GM18858 (cell line): ENCODE data around the gene ASB12.
"Not testable (repeated sequence)": the region's sequence is repeated elsewhere in the genome, so short reads cannot be mapped to it uniquely, and the experiment has no call there.

Experiments used
- ATAC-seq: cut with Tn5 transposase; IDR thresholded peaks from one replicate; pipeline ENCODE4 v1.9.1; 2021; ENCODE audit not compliant: unreplicated experiment

ASB12 gene, protein sequence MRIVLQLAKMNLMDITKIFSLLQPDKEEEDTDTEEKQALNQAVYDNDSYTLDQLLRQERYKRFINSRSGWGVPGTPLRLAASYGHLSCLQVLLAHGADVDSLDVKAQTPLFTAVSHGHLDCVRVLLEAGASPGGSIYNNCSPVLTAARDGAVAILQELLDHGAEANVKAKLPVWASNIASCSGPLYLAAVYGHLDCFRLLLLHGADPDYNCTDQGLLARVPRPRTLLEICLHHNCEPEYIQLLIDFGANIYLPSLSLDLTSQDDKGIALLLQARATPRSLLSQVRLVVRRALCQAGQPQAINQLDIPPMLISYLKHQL

DNA sequence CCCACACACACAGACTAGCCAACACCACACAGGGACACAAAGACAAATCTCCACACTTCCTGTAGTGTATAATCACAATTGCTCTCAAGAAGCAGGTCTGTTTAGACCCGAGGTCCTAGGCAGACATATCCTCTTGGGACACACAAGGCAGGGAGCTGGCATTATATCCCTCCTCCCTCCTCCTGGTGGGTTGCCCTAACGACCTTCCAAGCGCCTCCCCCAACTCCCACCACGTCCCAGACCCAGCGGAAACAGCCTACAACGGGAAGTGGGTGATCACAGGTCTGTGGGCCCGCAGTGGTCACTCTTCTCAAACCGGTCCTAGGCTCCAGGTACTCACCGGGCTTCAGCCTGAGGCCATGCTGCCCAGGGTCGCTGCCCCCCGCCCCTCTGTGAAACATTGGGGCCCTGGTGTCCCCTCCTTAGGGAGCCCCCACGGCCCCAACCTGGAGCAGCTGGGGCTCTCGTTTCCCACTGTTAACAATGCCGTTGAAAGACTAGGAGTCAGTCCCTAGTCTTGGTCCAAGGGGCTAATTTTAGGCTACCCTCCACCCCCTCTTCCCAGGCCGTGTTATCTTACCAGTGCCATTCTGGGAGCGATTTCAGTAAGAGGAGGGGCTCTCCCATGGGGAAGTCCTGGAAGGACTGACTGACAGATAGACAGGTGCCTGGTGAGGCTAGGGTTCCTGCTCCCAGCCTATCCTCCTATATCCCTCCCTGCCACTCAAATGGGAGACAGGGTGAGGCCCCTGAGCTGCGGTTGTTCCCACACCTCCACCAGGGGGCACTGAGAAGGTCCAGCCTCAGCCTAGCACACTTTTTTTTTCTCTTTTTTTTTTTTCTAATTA lies at the start of gene ASB12:
Gene ASB12 (minus strand): TSS at position 485 of the 848 bp plus-strand sequence. CDS start 4,957 bp downstream, outside the sequence.
- ATAC-seq, result no peak

- ATAC-seq, result no peak
Observed at GRCh38 chrX:64265265-64265664, 34.9 kb upstream of the ASB12 start.

- ATAC-seq, result no peak
Observed at GRCh38 chrX:64229154-64229553, 1.3 kb downstream of the ASB12 start.

- no peak for ATAC-seq
Observed at GRCh38 chrX:64218023-64218422, 12.4 kb downstream of the ASB12 start.

GRCh38 chrX:64213989-64214388 lies 16.4 kb downstream of the ASB12 start:
- ATAC-seq, result not testable (repeated sequence)

DNA sequence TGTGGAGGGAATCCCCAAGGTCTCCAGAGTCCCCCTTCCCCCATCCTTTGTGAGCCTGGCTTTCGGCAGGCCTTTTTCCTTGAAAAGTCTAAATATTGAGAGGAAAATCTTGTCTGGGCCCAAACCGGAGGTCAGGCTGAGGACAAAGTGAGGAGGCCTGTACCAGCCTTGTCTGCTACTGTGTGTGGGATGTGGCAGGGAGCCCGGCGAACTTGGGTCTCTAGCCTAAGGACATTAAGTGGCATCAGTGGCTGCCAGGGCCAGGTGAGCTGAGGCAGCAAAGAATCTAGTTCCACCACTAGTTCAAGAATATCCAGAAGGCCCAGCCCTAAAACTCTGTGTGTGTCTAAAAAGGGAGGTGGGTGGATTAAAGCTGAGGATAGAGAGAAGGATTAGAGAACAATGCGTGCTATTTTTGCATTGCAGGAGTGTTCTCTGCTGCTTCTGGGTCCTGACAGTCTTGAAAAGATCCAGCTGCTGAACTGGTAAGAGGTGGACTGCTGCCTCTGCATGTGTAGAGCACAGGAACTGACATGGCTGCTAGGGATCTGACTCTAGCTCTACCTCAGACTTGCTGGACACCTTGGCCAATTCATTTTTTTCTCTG lies 23.7 kb downstream of the ASB12 start:
- ATAC-seq, result no peak

DNA sequence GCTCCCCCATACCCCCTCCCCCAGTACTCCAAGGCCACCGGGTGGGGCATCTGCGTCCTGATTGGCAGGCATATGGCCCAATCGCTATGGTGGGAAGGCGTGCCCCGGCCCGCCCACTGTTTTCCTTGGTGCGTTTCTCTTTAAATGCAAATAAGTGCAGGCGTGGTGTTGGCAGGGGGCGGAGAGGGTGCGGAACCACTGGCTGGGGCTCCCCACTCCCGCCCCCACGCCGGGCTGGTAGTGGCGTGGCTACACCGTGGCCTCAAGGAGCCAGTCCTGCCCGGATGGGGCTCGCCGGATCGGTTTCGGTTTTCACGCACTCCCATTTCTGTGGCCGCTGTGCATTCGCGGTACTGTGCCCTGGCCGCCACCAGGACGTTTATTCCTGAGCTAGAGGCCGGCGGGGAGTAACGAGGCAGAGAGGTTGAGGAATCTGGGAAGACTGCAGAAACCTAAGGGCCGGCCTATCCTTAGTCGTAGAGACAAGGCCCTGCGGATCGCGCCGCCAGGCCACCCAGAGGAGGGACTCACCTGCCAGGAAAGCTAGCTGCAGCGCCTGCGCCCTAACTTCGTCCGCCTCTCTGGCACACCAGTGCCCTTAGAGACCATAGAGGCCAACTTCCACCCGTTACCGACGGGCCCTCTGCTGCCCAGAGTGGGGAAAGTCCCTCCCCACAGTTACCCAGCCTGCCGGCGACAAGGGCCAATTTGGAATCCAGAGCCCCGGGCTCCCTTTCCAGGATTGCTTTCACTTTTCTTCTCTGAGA lies 24.5 kb downstream of the ASB12 start:
- ATAC-seq, result peak; percentile 87

DNA sequence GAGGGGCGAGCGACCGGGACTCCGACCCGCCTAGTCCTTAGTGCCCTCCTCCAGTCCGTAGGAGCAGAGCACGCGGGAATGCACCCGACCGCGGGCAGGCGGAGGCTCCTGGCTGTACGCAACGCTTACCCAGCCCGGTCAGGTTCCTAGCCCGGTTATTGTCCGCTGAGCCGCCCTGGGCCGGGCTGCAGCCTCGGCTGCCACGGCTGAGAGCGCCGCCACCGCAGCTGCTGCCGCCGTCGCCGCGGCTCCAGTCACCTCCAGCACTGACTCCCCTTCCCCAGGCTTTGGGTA lies 25.0 kb downstream of the ASB12 start, which contains the start of gene AMER1:
Gene AMER1 (minus strand): TSS at position 268 of the 294 bp plus-strand sequence. CDS start 12,422 bp downstream, outside the sequence.
- ATAC-seq, result peak; percentile 27

DNA sequence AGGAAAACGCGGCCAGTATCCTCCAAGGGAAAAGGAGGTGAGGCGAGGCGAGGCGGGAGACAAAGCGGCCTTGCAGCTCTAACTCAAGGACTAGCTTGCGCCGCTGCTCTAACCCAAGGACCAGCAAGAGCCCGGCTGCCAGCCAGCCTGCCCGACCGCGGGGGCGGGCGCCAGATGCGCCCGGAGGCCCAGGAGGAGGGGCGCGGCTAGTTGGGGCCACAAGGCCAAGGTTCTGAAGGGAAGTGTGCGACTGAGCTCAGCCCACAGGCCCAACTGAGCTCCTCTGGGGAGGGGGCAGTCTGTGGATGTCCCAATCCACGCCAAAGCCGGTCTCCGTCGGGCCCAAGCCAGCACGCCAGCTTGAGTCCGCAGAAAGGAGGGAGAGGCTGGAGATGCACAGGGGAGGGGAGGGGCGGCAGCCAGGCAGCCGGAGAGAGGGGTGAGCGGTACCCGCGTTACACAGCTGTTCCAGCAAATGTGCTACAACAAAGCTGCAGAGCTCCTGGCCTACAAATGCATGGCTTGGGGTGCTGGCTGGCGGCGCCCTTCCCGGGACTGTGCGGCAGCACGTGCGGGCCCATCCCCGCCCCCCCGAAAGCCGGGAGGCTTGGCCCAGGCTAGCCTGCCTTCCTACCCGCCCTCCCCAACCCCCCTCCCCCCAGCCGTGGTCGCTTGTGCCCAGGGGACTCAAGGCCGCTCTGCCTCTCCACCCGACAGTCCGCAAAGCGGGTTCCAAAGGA lies 25.5 kb downstream of the ASB12 start:
- no peak for ATAC-seq

DNA sequence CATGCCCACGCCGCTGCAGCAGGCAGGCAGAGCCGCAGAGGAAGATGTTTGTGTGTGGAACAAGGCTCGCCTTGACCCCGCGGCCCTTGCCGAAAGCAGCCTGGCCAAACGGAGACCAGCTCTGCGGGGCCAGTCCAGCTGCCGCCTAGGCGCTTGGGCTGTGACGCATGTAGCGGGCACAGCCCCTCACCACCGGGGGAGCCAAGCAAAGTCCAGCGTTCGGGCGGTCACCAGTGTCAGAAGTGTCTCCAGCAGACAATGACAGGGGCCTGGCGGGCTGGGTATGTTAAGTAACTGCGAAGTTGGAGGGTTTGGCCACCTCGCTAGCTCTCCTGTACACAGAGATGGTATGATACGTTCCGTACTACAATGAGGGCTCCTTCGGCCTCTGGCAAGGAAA lies 26.2 kb downstream of the ASB12 start:
- no peak for ATAC-seq

DNA sequence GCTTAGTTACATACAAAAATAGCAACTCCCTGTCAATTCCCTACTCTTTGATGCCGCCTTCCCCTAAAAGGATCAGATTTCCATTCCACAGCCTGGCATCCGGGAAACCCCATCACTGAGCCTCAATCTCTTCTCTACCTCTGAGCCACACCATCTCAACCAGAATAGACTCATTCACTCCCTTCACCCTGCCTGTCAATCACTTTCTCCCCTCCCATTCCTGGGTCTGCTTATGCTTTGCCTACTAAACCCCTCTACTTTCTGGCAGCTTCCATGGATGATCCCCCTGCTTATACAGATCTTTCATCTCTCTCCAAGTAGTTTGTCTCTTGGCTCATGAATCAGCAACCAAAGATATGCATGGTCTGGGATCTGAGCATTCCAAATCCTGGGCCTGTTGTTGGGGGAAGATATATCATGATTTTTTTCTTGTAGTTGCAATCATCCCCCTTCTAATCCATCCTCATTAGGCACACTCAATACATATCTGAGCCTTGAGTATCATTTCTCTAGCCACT lies 27.5 kb downstream of the ASB12 start:
- no peak for ATAC-seq

GRCh38 chrX:64198036-64198435 lies 32.4 kb downstream of the ASB12 start:
- ATAC-seq, result no peak

DNA sequence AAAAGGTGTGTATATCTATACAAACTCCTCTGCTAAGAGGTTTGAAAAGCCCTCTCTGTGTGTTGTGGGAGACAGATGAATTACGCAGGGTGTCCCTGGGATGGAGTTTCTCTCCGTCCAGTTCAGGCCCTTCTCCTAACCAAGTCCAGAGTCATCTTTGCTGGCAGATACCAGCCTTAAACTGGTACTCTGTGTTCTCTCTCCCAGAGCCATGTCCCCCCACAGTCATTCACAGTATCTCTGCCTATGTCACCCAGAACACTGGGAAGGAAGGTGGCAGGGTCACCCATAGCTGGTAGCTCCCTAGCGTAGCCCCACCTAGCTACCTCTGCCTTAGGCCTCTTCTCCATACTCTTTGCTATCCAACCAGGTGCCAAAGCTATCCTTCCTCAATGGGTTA lies 33.8 kb downstream of the ASB12 start:
- no peak for ATAC-seq

GRCh38 chrX:64195862-64196261 lies 34.5 kb downstream of the ASB12 start:
- no peak for ATAC-seq

DNA sequence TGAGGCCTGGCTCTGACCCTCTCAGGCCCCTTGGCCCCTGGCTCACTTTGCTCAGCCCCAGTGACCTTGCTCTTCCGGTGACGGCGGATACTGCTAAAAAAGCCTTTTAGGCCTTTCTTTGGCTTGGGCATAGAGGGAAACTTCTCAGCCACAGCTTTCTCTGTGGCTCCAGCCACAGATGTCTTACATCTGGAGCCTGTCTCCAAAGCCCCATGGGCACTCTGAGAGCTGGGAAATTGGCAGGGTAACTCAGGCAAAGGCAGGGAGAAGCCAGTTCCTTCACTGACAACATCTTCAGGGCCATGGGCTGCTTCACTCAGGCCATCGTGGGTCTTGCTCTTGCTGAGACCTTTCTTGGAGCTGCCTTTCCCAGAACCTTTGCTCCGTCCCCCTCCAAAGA lies 37.7 kb downstream of the ASB12 start:
- ATAC-seq, result no peak

DNA sequence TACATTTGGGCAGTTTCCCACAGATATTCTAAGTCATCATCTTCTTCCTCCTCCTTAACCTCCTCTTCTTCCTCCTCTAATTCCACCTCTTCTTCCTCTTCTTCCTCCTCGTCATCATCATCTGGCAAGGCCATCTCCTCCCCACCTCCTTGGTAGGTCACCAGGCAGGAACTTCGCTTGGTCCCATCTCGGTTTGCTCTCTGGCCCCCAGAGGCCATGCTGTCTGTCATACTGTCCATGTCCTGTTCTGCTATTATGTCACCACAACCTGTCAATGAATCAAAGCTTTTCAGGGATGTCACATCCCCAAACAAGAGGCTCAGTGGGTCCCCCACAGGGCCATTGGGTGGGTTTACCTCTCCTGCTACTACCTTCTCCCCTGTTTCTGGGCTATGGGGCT lies 38.4 kb downstream of the ASB12 start:
- no peak for ATAC-seq

GRCh38 chrX:64191281-64192010 lies 39.0 kb downstream of the ASB12 start:
- ATAC-seq, result no peak

DNA sequence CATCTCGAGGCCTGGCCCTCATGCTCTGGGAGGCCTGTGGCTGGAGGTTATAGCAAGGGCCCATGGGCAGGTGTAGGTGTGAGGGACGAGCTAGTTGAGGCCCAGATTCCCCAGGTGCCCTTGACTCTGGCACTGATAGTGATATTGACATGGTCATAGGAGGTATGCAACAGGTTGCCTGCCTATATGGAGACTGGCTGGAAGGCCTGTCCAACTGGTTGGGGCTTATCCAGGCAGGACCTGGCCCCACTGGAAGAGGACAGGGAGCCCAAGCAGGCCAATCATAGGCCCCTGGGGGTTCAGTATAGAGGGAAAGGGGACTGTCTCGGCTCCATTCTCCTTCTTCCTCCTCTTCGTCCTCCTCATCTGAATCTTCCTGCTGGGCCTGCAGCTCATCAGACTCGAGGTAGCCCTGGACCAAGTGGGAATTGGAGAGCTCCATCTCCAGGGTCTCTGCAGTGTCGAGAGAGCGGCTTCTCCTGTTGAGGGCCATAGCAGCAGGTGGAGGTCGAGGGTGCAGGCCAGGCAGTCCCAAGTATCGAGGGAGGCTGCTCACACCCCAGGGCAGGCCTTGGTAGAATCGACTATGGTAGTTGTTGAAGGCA lies 40.2 kb downstream of the ASB12 start:
- ATAC-seq, result no peak

DNA sequence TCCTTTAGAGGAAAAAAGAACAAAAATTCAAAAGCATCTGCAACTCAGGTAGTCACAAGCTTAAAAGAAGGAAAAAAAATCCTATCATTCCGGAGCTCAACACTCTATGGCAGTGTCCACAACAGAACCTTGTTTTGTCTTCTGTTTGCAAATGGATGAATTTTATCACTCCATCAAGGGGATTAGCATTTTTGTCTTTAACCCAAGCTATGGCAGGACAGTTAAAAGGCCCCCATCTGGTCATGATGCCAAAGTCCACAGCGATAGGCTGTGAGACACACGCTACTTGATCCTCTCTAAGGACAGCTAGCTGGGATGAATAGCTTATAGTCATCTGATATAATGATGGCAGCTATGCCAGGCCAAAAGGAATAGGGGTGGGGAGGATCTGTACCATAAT lies 41.5 kb downstream of the ASB12 start:
- no peak for ATAC-seq
